Esophagus squamous epithelium (tissue), 4 donors: ENCODE results near the gene SIX3.

ENCODE experiments used
- POLR2A ChIP-seq, 4 donors: fragments of 450-650 bp; IDR thresholded peaks; one replicate each; pipeline ENCODE4 v1.6.1; 2017; ENCODE audit warnings: antibody characterized with exemption in 4 of 4, mild to moderate bottlenecking in 4 of 4, moderate library complexity in 3 of 4
- TF ChIP-seq, protein P1 (sequence below), 6 experiments: fragments of 450-650 bp in 4 of 6; fragments of 200-600 bp in 2 of 6; sonication (generic) in 2 of 6; IDR thresholded peaks; one replicate each; pipeline ENCODE4 v1.5.1; 2016 to 2019; ENCODE audit warnings: antibody characterized with exemption in 6 of 6, mild to moderate bottlenecking in 4 of 6, moderate library complexity in 4 of 6

DNA sequence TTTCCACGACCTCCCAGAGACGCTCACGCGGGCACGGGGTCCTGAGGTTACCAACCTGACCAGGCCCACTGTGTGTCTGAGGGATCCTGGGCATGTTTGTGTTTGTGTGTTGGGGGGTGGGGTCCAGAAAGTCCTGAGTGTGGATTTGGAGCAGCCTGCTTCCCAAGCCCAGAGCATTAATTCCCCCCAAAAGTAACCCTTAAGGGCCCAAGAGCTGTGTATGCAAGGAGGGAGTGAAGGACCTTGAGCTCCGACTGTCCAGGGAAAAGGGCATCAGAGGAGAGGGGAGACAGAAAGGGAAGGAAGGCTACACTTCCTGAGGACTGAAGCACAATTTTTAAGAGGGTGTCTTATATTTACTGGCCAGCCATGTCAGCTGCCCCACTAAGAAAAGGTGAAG lies 5.2 kb upstream of the SIX3 start:
- TF ChIP-seq, protein P1, sequence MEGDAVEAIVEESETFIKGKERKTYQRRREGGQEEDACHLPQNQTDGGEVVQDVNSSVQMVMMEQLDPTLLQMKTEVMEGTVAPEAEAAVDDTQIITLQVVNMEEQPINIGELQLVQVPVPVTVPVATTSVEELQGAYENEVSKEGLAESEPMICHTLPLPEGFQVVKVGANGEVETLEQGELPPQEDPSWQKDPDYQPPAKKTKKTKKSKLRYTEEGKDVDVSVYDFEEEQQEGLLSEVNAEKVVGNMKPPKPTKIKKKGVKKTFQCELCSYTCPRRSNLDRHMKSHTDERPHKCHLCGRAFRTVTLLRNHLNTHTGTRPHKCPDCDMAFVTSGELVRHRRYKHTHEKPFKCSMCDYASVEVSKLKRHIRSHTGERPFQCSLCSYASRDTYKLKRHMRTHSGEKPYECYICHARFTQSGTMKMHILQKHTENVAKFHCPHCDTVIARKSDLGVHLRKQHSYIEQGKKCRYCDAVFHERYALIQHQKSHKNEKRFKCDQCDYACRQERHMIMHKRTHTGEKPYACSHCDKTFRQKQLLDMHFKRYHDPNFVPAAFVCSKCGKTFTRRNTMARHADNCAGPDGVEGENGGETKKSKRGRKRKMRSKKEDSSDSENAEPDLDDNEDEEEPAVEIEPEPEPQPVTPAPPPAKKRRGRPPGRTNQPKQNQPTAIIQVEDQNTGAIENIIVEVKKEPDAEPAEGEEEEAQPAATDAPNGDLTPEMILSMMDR (IDR thresholded peaks at IDR 0.05), result no peak
- no peak for TF ChIP-seq POLR2A (IDR thresholded peaks at IDR 0.05)
